G401 (cell line): ENCODE measurements around the gene TIGD1. TPM values are rescaled to one million over a fixed set of nuclear protein-coding genes. Genes with fewer than 3 reads are reported as not detected.
"Not testable (repeated sequence)": the region's sequence is repeated elsewhere in the genome, so short reads cannot be mapped to it uniquely, and the experiment has no call there.

Experiments
- DNase-seq: peaks from one replicate; pipeline ENCODE4 v3.0.0-alpha.2; 2015; ENCODE audit warnings: low spot score
- in situ Hi-C: cut with HindIII; loops from 2 replicates; pipeline ENCODE4 v1.10.0; 2016; ENCODE audit warnings: low sequenced_read_pairs, mixed read lengths
- total RNA-seq: library from RNA; depleted of rRNA; stranded (reverse); fragments of >200 nt; shearing (Covaris generic); gene quantifications from 2 replicates; pipeline ENCODE4 v1.2.3, GENCODE V29; 2014

TIGD1 gene
- total RNA-seq, 1 experiment from 2014 or later = 5.2 TPM

GRCh38 chr2:232541961-232542714 is 8.2 kb downstream of the TIGD1 start:
- in situ Hi-C loops = no loop called here
- DNase-seq = no peak

- no peak for DNase-seq
Observed at GRCh38 chr2:232541195-232541960, 9.0 kb downstream of the TIGD1 start.

DNA sequence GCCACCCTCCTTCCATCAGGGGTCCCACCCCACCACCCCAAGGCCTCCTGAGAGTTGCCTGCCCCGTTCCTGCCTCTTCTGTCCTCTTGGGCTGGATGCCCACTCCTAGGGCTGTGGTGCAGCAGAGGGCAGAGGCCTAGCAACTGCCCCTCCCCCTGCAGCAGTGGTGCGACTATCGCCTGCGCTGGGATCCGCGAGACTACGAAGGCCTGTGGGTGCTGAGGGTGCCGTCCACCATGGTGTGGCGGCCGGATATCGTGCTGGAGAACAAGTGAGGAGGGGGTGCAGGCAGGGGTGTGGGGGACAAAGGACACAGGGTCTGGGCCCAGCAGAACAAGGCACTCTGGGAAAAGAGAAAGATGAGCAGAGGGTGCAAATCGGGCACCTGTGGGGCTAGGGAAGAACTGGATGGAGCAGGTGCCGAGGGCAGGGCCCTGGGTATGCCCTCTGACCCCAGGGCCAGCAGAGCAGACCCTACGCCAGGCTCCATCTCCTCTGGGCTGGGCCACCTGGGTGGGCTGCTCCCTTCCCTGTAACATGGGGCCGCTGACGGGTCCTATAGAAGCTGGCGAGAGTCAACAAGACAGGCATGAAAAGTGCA is 9.8 kb downstream of the TIGD1 start:
- DNase-seq = no peak
- in situ Hi-C loops = no loop called here

More at GRCh38 chr2:232541195-232541960, 9.0 kb downstream of the TIGD1 start:
- in situ Hi-C loops = no loop called here

- in situ Hi-C loops = no loop called here
- DNase-seq = no peak
Observed at GRCh38 chr2:232539298-232540231, 10.8 kb downstream of the TIGD1 start, which contains the start of gene CHRNG. Gene CHRNG, plus strand, starts transcription at chr2:232539692. Its CDS starts 56 bp downstream, at chr2:232539748.

GRCh38 chr2:232538671-232539070 is 11.7 kb downstream of the TIGD1 start:
- in situ Hi-C loops = no loop called here
- no peak for DNase-seq

GRCh38 chr2:232537499-232537898 is 12.9 kb downstream of the TIGD1 start:
- in situ Hi-C loops = no loop called here
- DNase-seq = no peak

DNA sequence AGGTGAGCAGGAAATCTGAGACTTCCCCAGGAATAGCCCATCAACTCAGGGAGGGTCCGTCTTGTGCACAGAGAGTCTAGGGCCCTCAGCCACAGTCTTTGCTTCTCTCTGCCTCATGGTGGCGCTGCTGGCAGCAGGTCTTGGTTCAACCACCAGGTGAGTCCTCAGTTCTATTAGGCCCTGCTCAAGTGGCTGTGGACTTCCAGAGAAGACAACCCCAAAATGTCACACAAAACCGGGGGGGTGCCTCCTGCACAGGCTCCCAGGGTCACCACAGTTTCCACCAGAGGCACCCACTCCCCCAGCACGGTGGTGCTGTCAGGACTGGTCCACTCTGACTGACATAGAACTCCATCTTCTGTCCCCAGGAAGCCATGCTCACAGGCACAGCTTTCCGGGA is 13.3 kb downstream of the TIGD1 start:
- DNase-seq = peak; percentile 14
- in situ Hi-C loops = no loop called here

- in situ Hi-C loops = no loop called here
- DNase-seq = no peak
Observed at GRCh38 chr2:232535761-232536530, 14.4 kb downstream of the TIGD1 start.

GRCh38 chr2:232534940-232535651 is 15.3 kb downstream of the TIGD1 start:
- in situ Hi-C loops = no loop called here
- DNase-seq = no peak

GRCh38 chr2:232533944-232534710 is 16.2 kb downstream of the TIGD1 start:
- DNase-seq = no peak
- in situ Hi-C loops = no loop called here

DNA sequence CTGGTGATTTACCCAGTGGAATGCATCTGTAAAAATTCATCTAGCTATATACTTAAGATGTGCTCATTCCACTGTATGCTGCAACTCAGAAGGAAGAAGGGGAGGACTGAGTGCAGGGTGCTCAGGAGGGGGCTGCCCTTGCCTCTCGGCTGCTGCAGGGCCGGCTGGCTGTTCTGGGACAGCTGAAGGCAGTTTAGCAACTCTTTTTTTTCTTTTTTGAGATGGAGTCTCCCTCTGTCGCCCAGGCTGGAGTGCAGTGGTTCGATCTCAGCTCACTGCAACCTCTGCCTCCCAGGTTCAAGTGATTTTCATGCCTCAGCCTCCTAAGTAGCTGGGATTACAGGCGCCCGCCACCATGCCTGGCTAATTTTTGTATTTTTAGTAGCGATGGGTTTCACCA is 17.5 kb downstream of the TIGD1 start:
- in situ Hi-C loops, DNase-seq: not testable (repeated sequence)

DNA sequence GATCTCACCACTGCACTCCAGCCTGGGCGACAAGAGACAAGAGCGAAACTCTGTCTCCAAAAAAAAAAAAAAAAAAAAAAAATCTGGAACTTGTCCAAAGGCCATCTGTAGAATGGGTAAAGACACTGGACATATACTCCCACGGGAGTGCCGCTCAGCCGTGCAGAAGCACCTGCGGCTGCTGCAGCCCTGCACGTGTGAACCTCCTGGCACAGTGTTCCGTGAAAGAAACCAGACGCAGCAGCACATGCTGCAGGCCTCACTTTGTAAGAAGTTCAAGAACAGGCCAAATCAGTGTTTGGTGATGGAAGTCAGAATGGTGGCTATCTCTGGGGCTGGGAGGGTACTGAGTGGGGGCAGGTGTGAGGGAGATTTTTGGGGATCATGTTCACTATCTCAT is 17.9 kb downstream of the TIGD1 start:
- in situ Hi-C loops = no loop called here
- DNase-seq = no peak

GRCh38 chr2:232530626-232531260 is 19.6 kb downstream of the TIGD1 start:
- in situ Hi-C loops = no loop called here
- no peak for DNase-seq

- in situ Hi-C loops = no loop called here
- DNase-seq = no peak
Observed at GRCh38 chr2:232529806-232530547, 20.4 kb downstream of the TIGD1 start.

GRCh38 chr2:232528746-232529460 is 21.5 kb downstream of the TIGD1 start:
- no peak for DNase-seq
- in situ Hi-C loops = no loop called here
